Panc1 (cell line): ENCODE measurements around the gene GABRR1. TPM values are rescaled to one million over a fixed set of nuclear protein-coding genes. Genes with fewer than 3 reads are reported as not detected.
"Not testable (repeated sequence)": the region's sequence is repeated elsewhere in the genome, so short reads cannot be mapped to it uniquely, and the experiment has no call there.

Source experiments
- ATAC-seq: fragments of 200-7000 bp; cut with Tn5 transposase; 2 replicates; pipeline ENCODE4 v1.9.1; 2020; ENCODE audit warnings: mild to moderate bottlenecking, moderate library complexity
- BruUV-seq: library from RNA; stranded (reverse); fragments of 400-500 nt; replicated peaks from 2 replicates; lab custom pipeline; 2021; lab: Mats Ljungman, UMichigan
- CTCF ChIA-PET: fragments of 300-600 bp; sonication (Branson Sonifier 250); formaldehyde crosslinking; loops from one replicate; lab custom pipeline; 2022; ENCODE audit warnings: antibody characterized with exemption; lab: Charles Lee
- POLR2A ChIA-PET: fragments of 300-600 bp; sonication (Branson Sonifier 250); formaldehyde crosslinking; loops from one replicate; lab custom pipeline; 2022; ENCODE audit warnings: antibody characterized with exemption; lab: Charles Lee
- DNase-seq: peaks from one replicate; pipeline ENCODE4 v3.0.0-alpha.2; 2010; ENCODE audit warnings: low read depth, low spot score
- H3K27ac ChIP-seq: 2 replicates; pipeline ENCODE4 v1.5.1; 2011; ENCODE audit warnings: mild to moderate bottlenecking, low read length, inconsistent platforms
- H3K27me3 ChIP-seq: fragments of 200-500 bp; sonication (Bioruptor generic); 2 replicates; pipeline ENCODE4 v1.6.0; 2014; ENCODE audit warnings: low read length, inconsistent platforms; ENCODE audit not compliant: control insufficient read depth, insufficient read depth
- H3K36me3 ChIP-seq: fragments of 200-500 bp; sonication (Bioruptor generic); 2 replicates; pipeline ENCODE4 v1.5.1; 2014; ENCODE audit warnings: inconsistent platforms, mild to moderate bottlenecking, low read length, moderate library complexity; ENCODE audit not compliant: control insufficient read depth, insufficient read depth
- H3K4me1 ChIP-seq: 2 replicates; pipeline ENCODE4 v1.5.1; 2011; ENCODE audit warnings: inconsistent platforms, mild to moderate bottlenecking, low read length, moderate library complexity; ENCODE audit not compliant: control insufficient read depth, insufficient read depth
- H3K4me3 ChIP-seq, 2 experiments: 2 replicates each; pipeline ENCODE4 v1.5.1; 2011 to 2012; ENCODE audit warnings: low read depth in 2 of 2, low read length in 2 of 2, mild to moderate bottlenecking in 2 of 2, inconsistent platforms in 1 of 2, moderate library complexity in 1 of 2
- H3K9me3 ChIP-seq: fragments of 200-500 bp; sonication (Bioruptor generic); 2 replicates; pipeline ENCODE4 v1.5.1; 2014; ENCODE audit warnings: low read depth, mild to moderate bottlenecking, inconsistent platforms, low read length, moderate library complexity; ENCODE audit not compliant: control insufficient read depth, insufficient read depth
- in situ Hi-C: cut with HindIII; loops from 2 replicates; pipeline ENCODE4 v1.10.0; 2016; ENCODE audit warnings: low sequenced_read_pairs, low pct_unique_long_range_greater_than_20kb
- intact Hi-C: fragments of 100-400 bp; cut with micrococcal nuclease; formaldehyde crosslinking; loops from one replicate; pipeline ENCODE4 v1.10.0; 2022; ENCODE audit not compliant: unreplicated experiment
- total RNA-seq: library from RNA; stranded (reverse); gene quantifications from one replicate; pipeline ENCODE4 v1.2.1, GENCODE V29; 2021; ENCODE audit not compliant: unreplicated experiment

The GABRR1 gene
- total RNA-seq, 1 experiment from 2014 or later: not detected

DNA sequence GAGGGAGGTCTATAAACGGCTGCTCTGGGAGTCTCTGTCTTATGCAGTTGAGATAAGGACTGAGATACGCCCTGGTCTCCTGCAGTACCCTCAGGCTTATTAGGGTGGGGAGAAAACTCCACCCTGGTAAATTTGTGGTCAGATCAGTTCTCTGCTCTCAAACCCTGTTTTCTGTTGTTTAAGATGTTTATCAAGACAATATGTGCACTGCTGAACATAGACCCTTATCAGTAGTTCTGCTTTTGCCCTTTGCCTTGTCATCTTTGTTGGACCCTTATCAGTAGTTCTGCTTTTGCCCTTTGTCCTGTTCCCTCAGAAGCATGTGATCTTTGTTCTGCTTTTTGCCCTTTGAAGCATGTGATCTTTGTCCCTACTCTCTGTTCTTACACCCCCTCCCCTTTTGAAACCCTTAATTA is 88.9 kb downstream of the GABRR1 start:
- in situ Hi-C loops, CTCF ChIA-PET, H3K27ac ChIP-seq, H3K4me1 ChIP-seq, DNase-seq, H3K27me3 ChIP-seq, H3K36me3 ChIP-seq, ATAC-seq, BruUV-seq, H3K9me3 ChIP-seq, H3K4me3 ChIP-seq: not testable (repeated sequence)
- intact Hi-C loops: loop anchor here (10.0 kb wide), 1 partner anchor 143 kb away; no protein-coding TSS in a partner anchor
- POLR2A ChIA-PET: interaction anchor here (0.6 kb wide), 1 partner anchor 38 kb away, joined by 14 read pairs; no protein-coding TSS in a partner anchor

Other genes with a start within 250 kb of the GABRR1 start
- gene PNRC1, start 136.6 kb downstream of the GABRR1 start, total RNA-seq: 63.5 TPM
- gene SRSF12, start 99.3 kb downstream of the GABRR1 start, total RNA-seq: 0.28 TPM
- 13.6 TPM for gene PM20D2, start 71.3 kb downstream of the GABRR1 start, total RNA-seq
- 0.18 TPM for gene GABRR2, start 97.9 kb upstream of the GABRR1 start, total RNA-seq
- 30.5 TPM for gene UBE2J1, start 135.4 kb upstream of the GABRR1 start, total RNA-seq
- 27.8 TPM for gene RRAGD, start 194.9 kb upstream of the GABRR1 start, total RNA-seq
- gene ANKRD6, start 215.8 kb upstream of the GABRR1 start, total RNA-seq: 2.4 TPM